HepG2 (cell line): ENCODE measurements around the gene TPD52L2. TPM values are rescaled to one million over a fixed set of nuclear protein-coding genes. Genes with fewer than 3 reads are reported as not detected.

ENCODE experiments used
- HNF1A ChIP-seq, 2 experiments: sonication (generic) in 1 of 2; formaldehyde crosslinking in 1 of 2; IDR thresholded peaks; 2 replicates each; pipeline versions ENCODE4 v1.4.0 to v1.6.1; 2016 to 2020; ENCODE audit warnings: borderline replicate concordance in 1 of 2, low read depth in 1 of 2, mild to moderate bottlenecking in 1 of 2, missing genetic modification reagents in 1 of 2
- KMT2A ChIP-seq: sonication (generic); formaldehyde crosslinking; IDR thresholded peaks from 2 replicates; pipeline ENCODE4 v1.4.0; 2020; ENCODE audit warnings: missing genetic modification reagents
- MNT ChIP-seq: fragments of 450-650 bp; IDR thresholded peaks from 2 replicates; pipeline ENCODE4 v1.6.1; 2016
- NCOA2 ChIP-seq: sonication (generic); formaldehyde crosslinking; IDR thresholded peaks from 2 replicates; pipeline ENCODE4 v1.8.0; 2022; ENCODE audit warnings: inconsistent platforms
- NR0B2 ChIP-seq: sonication (generic); formaldehyde crosslinking; IDR thresholded peaks from 2 replicates; pipeline ENCODE4 v1.4.0; 2020; ENCODE audit warnings: mild to moderate bottlenecking, missing genetic modification reagents
- POLR2AphosphoS5 ChIP-seq: IDR thresholded peaks from 2 replicates; pipeline ENCODE4 v1.6.1; 2012; ENCODE audit warnings: low read depth, low read length
- SKIL ChIP-seq: sonication (generic); formaldehyde crosslinking; IDR thresholded peaks from 2 replicates; pipeline ENCODE4 v1.8.0; 2022; ENCODE audit warnings: missing genetic modification reagents, mild to moderate bottlenecking, moderate library complexity, borderline replicate concordance
- SP4 ChIP-seq: sonication (generic); formaldehyde crosslinking; IDR thresholded peaks from 2 replicates; pipeline ENCODE4 v1.8.1; 2023; ENCODE audit warnings: mild to moderate bottlenecking, missing genetic modification reagents
- TFDP1 ChIP-seq: IDR thresholded peaks from 2 replicates; pipeline ENCODE4 v1.6.1; 2016; ENCODE audit warnings: missing compliant biosample characterization, missing genetic modification reagents, borderline replicate concordance
- ZFP36L2 ChIP-seq: sonication (generic); formaldehyde crosslinking; IDR thresholded peaks from 2 replicates; pipeline ENCODE4 v1.4.0; 2020; ENCODE audit warnings: missing genetic modification reagents
- ZFP62 ChIP-seq: sonication (generic); formaldehyde crosslinking; IDR thresholded peaks from 2 replicates; pipeline ENCODE4 v1.4.0; 2020; ENCODE audit warnings: missing genetic modification reagents
- ZNF12 ChIP-seq: sonication (generic); formaldehyde crosslinking; IDR thresholded peaks from 2 replicates; pipeline ENCODE4 v1.5.0; 2020; ENCODE audit warnings: missing genetic modification reagents
- ZNF224 ChIP-seq: sonication (generic); formaldehyde crosslinking; IDR thresholded peaks from 2 replicates; pipeline ENCODE4 v1.5.0; 2020; ENCODE audit warnings: mild to moderate bottlenecking, missing genetic modification reagents
- ZNF34 ChIP-seq: sonication (generic); formaldehyde crosslinking; IDR thresholded peaks from 2 replicates; pipeline ENCODE4 v1.4.0; 2020; ENCODE audit warnings: mild to moderate bottlenecking, missing genetic modification reagents, borderline replicate concordance
- ZNF557 ChIP-seq: sonication (generic); formaldehyde crosslinking; IDR thresholded peaks from 2 replicates; pipeline ENCODE4 v1.4.0; 2020; ENCODE audit warnings: missing genetic modification reagents
- ZNF577 ChIP-seq: sonication (generic); formaldehyde crosslinking; IDR thresholded peaks from 2 replicates; pipeline ENCODE4 v1.4.0; 2020; ENCODE audit warnings: mild to moderate bottlenecking, low read depth, missing genetic modification reagents, borderline replicate concordance
- ZNF644 ChIP-seq: IDR thresholded peaks from 2 replicates; pipeline ENCODE4 v1.6.1; 2016; ENCODE audit warnings: low read depth
- ZNF773 ChIP-seq: sonication (generic); formaldehyde crosslinking; IDR thresholded peaks from 2 replicates; pipeline ENCODE4 v1.4.0; 2020; ENCODE audit warnings: missing genetic modification reagents, borderline replicate concordance
- ZNF841 ChIP-seq: sonication (generic); formaldehyde crosslinking; IDR thresholded peaks from 2 replicates; pipeline ENCODE4 v1.8.1; 2023; ENCODE audit warnings: missing genetic modification reagents, borderline replicate concordance
- ZSCAN21 ChIP-seq: sonication (generic); formaldehyde crosslinking; IDR thresholded peaks from 2 replicates; pipeline ENCODE4 v1.8.0; 2022; ENCODE audit warnings: mild to moderate bottlenecking, missing genetic modification reagents, moderate library complexity, borderline replicate concordance
- ZSCAN9 ChIP-seq: IDR thresholded peaks from 2 replicates; pipeline ENCODE4 v1.6.1; 2016; ENCODE audit warnings: borderline replicate concordance
- polyA plus RNA-seq, 8 experiments: library from polyadenylated mRNA; depleted of rRNA in 3 of 8; stranded (reverse) in 7 of 8; unstranded in 1 of 8; fragments of >200 nt; fragmentation: Illumina TruSeq in 4 of 8; extraction: Trizol in 4 of 8; gene quantifications; 2 replicates each; pipeline versions ENCODE4 v1.2.1 to v1.2.3, GENCODE V29; 2011 to 2016; ENCODE audit warnings: low read depth in 4 of 8, missing spikeins in 1 of 8, mixed read lengths in 1 of 8; ENCODE audit not compliant: insufficient read depth in 1 of 8
- total RNA-seq, 5 experiments: library from RNA; depleted of rRNA; stranded (reverse); fragments of >200 nt; fragmentation: Illumina TruSeq; extraction: Trizol; gene quantifications; 2 replicates each; pipeline ENCODE4 v1.2.3, GENCODE V29; 2016; ENCODE audit warnings: low read depth in 1 of 5

Gene TPD52L2
- total and polyA plus RNA-seq, 2 of the 13 experiments (the other 11 are each of a cell fraction or from before 2014, with no cell fraction given): 156 to 184 TPM

GRCh38 chr20:63846128-63846771 lies 18.8 kb upstream of the TPD52L2 start (continued):
- TF ChIP-seq HNF1A (IDR thresholded peaks at IDR 0.05; ENCODE audit: low read depth): no peak
- peak; percentile 13; the same call in 1 of the 2 replicates for TF ChIP-seq HNF1A (CRISPR knock-in tag; IDR thresholded peaks at IDR 0.05; ENCODE audit: borderline replicate concordance)
- TF ChIP-seq ZSCAN9: no peak
- peak; percentile 34; the same call in 1 of the 2 replicates for TF ChIP-seq NCOA2
- no peak for TF ChIP-seq ZNF557 (CRISPR knock-in tag)
- no peak for TF ChIP-seq NR0B2 (CRISPR knock-in tag)
- no peak for TF ChIP-seq ZNF224 (CRISPR knock-in tag)
- TF ChIP-seq ZNF841 (CRISPR knock-in tag): no peak
- peak; percentile 68; the same call in 1 of the 2 replicates for TF ChIP-seq SKIL (CRISPR knock-in tag)
- no peak for TF ChIP-seq ZNF577
- no peak for TF ChIP-seq ZFP36L2 (CRISPR knock-in tag)
- no peak for TF ChIP-seq ZNF644 (CRISPR knock-in tag)
- TF ChIP-seq KMT2A (CRISPR knock-in tag): no peak
- TF ChIP-seq MNT: no peak
- no peak for TF ChIP-seq SP4 (CRISPR knock-in tag)
- TF ChIP-seq ZNF34 (CRISPR knock-in tag): no peak
- TF ChIP-seq ZNF12 (CRISPR knock-in tag): no peak
- no peak for TF ChIP-seq ZNF773 (CRISPR knock-in tag)
- no peak for TF ChIP-seq ZFP62 (CRISPR knock-in tag)
- TF ChIP-seq ZSCAN21 (CRISPR knock-in tag): 0 out of 2 replicates have a peak, but pooled peaks have one; percentile 10
- peak; percentile 15; the same call in 1 of the 2 replicates for TF ChIP-seq TFDP1 (CRISPR knock-in tag)
- TF ChIP-seq POLR2AphosphoS5: no peak
